ENCODE data around the gene SVIP. TPM values are rescaled to one million over a fixed set of nuclear protein-coding genes. Genes with fewer than 3 reads are reported as not detected.

The SVIP gene
- total and polyA plus RNA-seq, 4 donors, result 2.7 to 7.2 (median 4.8) TPM

GRCh38 chr11:22778642-22779041 is 51.0 kb downstream of the SVIP start (continued):
- TF ChIP-seq, protein P1, sequence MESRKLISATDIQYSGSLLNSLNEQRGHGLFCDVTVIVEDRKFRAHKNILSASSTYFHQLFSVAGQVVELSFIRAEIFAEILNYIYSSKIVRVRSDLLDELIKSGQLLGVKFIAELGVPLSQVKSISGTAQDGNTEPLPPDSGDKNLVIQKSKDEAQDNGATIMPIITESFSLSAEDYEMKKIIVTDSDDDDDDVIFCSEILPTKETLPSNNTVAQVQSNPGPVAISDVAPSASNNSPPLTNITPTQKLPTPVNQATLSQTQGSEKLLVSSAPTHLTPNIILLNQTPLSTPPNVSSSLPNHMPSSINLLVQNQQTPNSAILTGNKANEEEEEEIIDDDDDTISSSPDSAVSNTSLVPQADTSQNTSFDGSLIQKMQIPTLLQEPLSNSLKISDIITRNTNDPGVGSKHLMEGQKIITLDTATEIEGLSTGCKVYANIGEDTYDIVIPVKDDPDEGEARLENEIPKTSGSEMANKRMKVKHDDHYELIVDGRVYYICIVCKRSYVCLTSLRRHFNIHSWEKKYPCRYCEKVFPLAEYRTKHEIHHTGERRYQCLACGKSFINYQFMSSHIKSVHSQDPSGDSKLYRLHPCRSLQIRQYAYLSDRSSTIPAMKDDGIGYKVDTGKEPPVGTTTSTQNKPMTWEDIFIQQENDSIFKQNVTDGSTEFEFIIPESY (IDR thresholded peaks at IDR 0.05), result no peak

DNA sequence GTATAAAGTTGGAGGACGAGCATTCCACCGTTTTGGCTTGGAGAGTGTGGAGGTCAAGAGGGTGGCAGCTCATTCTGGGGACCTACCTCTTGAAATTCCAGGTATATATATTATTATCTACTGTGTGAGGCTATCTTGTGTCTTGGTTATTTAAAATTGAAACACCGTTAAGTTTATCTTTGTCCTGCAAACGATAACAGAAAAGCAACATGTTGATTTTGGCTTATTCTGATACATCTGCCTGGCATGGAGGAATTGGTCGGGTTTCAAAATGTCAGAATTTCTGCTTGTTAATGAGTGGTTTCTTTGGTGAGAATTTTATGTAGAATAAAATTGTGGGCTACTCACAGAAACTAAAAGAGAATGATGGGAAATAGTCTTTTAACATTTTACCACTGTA is 54.4 kb downstream of the SVIP start:
- H3K27me3 ChIP-seq (ENCODE audit: control insufficient read depth in 4 of 4, insufficient read depth in 4 of 4, low read length in 3 of 4), result no peaks in the 10 kb centered on the region
- H3K36me3 ChIP-seq (ENCODE audit: control insufficient read depth in 4 of 4, insufficient read depth in 3 of 4, low read depth in 1 of 4, low read length in 3 of 4), result no peaks in the 10 kb centered on the region
- no peak for DNase-seq (ENCODE audit: low spot score)
- no peak overlapping the region for H3K4me3 ChIP-seq (ENCODE audit: low read depth in 1 of 3, low read length in 3 of 3)
- peaks cover 3 to 13% (median 5%) of the 10 kb centered on the region in 4 donors for H3K4me1 ChIP-seq (ENCODE audit: control insufficient read depth in 4 of 4, insufficient read depth in 4 of 4, low read length in 3 of 4)
- H3K9me3 ChIP-seq (ENCODE audit: control insufficient read depth in 4 of 4, low read length in 3 of 4), result no peaks in the 10 kb centered on the region
- 51% methylated on average over 5 of the region's 5 CpGs for WGBS
- no peak for TF ChIP-seq SP1 (IDR thresholded peaks at IDR 0.05)
- TF ChIP-seq NR2F2 (IDR thresholded peaks at IDR 0.05), result no peak
- TF ChIP-seq, protein P2, sequence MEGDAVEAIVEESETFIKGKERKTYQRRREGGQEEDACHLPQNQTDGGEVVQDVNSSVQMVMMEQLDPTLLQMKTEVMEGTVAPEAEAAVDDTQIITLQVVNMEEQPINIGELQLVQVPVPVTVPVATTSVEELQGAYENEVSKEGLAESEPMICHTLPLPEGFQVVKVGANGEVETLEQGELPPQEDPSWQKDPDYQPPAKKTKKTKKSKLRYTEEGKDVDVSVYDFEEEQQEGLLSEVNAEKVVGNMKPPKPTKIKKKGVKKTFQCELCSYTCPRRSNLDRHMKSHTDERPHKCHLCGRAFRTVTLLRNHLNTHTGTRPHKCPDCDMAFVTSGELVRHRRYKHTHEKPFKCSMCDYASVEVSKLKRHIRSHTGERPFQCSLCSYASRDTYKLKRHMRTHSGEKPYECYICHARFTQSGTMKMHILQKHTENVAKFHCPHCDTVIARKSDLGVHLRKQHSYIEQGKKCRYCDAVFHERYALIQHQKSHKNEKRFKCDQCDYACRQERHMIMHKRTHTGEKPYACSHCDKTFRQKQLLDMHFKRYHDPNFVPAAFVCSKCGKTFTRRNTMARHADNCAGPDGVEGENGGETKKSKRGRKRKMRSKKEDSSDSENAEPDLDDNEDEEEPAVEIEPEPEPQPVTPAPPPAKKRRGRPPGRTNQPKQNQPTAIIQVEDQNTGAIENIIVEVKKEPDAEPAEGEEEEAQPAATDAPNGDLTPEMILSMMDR (IDR thresholded peaks at IDR 0.05; ENCODE audit: low read depth, low read length, missing input control), result no peak
- no peak for TF ChIP-seq REST (IDR thresholded peaks at IDR 0.05)
- TF ChIP-seq TAF1 (conservative IDR thresholded peaks at IDR 0.05), result no peak
- no peak for TF ChIP-seq EGR1 (IDR thresholded peaks at IDR 0.05; ENCODE audit: low read depth in 2 of 2)
- TF ChIP-seq RAD21 (IDR thresholded peaks at IDR 0.05), result no peak
- TF ChIP-seq, protein P3, sequence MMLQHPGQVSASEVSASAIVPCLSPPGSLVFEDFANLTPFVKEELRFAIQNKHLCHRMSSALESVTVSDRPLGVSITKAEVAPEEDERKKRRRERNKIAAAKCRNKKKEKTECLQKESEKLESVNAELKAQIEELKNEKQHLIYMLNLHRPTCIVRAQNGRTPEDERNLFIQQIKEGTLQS (IDR thresholded peaks at IDR 0.05), result no peak
- no peak for TF ChIP-seq FOXA2 (IDR thresholded peaks at IDR 0.05)
- TF ChIP-seq, protein P4, sequence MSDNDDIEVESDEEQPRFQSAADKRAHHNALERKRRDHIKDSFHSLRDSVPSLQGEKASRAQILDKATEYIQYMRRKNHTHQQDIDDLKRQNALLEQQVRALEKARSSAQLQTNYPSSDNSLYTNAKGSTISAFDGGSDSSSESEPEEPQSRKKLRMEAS (IDR thresholded peaks at IDR 0.05), result no peak
- TF ChIP-seq FOXA1 (IDR thresholded peaks at IDR 0.05), result no peak
- TF ChIP-seq GABPA (IDR thresholded peaks at IDR 0.05 in 1 of 2, conservative IDR thresholded peaks at IDR 0.05 in 1 of 2), result no peak
- TF ChIP-seq RXRA (IDR thresholded peaks at IDR 0.05), result no peak
- H3K27ac ChIP-seq (ENCODE audit: low read depth in 1 of 2, low read length in 2 of 2), result no peak overlapping the region
- no peak overlapping the region for H3K9ac ChIP-seq (ENCODE audit: low read depth in 1 of 2, low read length in 2 of 2)
